ENCODE measurements around the gene SRRM3.
A peak's percentile ranks its signal among the peaks of the same experiment; 100 is the strongest.
"Not testable (repeated sequence)": the region's sequence is repeated elsewhere in the genome, so short reads cannot be mapped to it uniquely, and the experiment has no call there.

Gene SRRM3

DNA sequence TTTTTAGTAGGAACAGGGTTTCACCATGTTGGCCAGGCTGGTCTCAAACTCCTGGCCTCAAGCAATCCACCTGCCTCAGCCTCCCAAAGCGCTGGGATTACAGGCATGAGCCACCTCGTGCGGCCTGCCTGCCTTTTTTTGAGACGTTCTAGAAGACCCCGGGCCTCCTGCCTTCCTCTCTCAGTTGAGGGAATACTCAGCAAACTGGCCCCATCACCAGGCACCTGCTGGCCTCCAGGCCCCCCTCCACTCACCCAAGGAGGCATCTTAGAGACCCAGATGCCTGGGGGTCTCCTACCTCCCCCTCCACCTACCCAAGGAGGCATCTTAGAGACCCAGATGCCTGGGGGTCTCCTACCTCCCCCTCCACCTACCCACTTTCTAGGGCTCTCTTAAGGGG lies 91.2 kb downstream of the SRRM3 start:
- DNase-seq: not testable (repeated sequence)

DNA sequence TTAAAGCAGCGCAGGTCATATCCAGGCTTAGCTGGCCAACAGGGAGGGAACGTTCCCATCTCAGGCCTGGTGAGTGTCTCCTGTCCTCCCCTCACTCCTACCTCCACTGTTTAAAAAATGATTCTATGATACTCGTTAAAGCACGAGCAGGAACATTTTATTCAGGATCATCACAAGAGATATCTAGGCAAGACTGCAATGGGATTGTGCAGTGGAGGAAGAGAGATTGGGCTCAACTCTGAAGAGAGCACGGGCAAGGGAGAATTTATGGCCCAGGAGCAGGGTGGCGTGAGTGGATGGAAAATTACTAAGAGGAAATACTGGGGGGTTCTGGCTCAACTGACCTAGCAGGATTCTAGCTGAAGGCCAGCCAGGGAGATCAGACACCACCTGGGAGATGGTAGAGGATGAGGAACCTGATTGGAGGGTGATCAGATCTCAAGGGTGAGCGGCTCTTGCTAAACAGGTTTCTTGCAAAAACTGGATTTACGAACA lies 91.8 kb downstream of the SRRM3 start:
- DNase-seq: no peak

DNA sequence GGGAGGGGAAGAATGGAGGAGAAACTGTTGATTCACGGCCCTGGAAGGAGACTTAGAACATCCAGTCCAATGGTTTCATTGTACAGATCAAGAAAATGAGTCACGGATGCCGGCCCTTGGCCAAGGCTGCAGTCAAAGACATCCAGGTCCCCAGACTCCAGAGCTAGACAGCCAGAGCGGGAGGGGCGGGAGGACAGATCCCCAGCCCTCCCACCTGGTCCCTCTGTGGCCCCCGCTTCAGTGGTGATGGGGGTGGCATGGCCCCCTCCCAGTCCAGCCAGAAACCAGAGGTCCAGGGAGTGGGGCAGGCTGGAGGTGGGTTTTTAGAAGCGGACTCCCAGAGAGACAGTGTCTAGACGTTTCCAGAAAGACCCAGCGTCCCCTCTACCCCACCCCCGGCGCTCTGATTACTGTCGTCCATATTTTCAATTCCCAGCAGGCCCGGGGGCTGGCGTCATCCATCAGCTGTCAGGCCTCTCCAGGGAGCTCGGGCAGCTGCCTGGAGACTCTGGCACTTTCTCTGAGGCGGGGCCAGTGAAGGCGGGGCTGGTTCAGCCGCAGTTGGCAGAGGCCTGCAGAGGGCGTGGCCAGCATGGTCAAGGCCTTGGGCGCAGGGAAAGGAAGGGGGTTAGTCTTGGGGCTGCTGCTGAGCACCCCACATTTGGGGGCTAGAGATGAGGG lies 92.8 kb downstream of the SRRM3 start:
- peak; percentile 39 for DNase-seq

DNA sequence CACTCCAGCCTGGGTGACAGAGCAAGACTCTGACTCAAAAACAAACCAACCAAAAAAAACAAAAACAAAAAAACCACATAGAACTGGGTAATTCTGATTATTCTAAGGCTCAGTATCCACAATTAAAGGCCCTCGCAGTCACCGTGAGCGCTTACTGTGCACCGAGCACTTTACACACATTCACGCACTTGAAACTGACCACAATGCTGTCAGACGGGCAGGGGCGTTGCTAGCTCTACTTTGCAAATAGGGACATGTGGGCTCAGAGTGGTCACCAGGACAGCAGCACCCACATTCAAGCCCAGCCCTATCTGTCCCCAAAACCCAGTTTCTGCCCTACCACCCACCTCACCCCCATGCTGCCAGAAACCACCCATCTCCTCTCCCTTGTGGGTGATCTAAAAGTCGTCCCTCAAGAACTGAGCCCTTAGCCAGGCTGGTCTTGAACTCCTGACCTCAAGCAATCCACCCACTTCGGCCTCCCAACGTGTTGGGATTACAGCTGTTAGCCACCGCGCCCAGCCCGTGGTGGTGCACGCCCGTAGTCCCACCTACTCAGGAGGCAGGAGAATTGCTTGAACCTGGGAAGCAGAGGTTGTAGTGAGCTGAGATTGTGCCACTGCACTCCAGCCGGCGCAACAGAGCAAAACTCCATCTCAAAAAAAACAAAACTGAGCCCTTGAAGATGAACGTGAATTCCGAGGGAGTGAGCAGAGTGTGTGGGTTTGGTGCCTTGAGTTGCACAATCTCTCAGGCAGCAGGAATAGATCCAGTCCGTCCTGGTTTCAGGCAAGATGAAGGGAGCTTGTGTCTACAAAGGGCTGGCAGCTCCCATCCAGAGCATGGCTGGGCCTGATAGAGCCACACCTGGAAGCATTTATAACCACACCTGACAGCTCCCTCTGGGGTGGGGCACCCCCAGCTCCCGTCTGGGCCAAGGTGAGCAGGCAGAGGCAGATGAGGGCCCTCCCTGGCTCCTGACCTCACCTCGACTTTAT lies 95.3 kb downstream of the SRRM3 start:
- DNase-seq: no peak

DNA sequence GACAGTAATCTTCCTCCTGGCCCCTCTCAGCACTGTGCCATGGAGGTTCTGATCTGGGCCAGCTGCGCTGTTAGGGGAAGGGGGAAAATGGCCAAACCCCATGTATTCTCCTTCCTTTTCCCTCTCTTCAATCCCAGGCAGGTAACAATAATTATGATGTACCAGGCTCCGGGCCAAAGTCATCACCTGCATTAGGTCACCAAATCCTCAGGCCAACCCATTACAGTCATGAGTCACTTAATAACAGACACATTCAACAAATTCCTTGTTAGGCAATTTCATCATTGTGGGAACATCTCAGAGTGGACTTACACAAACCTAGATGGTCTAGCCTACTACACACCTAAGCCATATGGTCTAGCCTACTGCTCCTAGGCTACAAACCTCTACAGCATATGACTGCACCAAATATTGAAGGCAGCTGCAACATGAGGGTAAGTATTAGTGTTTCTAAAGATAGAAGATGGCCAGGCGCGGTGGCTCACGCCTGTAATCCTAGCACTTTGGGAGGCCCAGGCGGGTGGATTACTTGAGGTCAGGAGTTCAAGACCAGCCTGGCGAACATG lies 98.6 kb downstream of the SRRM3 start:
- no peak for DNase-seq

DNA sequence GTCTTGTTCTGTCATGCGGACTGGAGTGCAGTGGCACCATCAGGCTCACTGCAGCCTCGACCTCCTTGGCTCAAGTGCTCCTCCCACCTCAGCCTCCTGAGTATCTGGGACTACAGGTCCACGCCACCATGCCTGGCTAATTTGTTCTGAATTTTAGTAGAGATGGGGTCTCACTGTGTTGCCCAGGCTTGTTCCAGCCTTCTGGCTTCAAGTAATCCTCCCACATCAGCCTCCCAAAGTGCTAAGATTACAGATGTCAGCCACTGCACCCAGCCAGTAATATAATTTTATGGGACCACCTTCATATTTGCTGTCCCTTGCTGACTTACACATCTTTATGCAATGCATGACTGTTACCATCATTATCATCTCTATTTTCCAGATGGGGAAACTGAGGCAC lies 99.3 kb downstream of the SRRM3 start:
- DNase-seq: no peak

DNA sequence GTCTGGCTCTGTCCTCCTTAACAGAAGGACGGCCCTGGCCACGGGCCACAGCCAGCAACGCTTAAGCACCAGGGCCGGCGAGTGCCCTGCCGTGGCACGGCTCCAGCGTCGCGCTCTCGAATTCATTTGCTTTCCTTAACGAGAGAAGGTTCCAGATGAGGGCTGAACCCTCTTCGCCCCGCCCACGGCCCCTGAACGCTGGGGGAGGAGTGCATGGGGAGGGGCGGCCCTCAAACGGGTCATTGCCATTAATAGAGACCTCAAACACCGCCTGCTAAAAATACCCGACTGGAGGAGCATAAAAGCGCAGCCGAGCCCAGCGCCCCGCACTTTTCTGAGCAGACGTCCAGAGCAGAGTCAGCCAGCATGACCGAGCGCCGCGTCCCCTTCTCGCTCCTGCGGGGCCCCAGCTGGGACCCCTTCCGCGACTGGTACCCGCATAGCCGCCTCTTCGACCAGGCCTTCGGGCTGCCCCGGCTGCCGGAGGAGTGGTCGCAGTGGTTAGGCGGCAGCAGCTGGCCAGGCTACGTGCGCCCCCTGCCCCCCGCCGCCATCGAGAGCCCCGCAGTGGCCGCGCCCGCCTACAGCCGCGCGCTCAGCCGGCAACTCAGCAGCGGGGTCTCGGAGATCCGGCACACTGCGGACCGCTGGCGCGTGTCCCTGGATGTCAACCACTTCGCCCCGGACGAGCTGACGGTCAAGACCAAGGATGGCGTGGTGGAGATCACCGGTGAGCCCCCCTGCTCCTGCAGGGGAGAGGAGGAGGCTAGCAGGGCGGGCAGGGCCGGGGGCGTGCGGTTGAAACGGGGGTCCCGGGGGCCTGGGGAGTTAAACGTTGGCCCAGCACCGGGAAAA lies 100.9 kb downstream of the SRRM3 start, which contains the start of gene HSPB1:
TSS of gene HSPB1 (plus strand) at position 327 of the 855 bp plus-strand sequence. CDS start at position 367, 40 bp downstream.
- DNase-seq: peak; percentile 84

DNA sequence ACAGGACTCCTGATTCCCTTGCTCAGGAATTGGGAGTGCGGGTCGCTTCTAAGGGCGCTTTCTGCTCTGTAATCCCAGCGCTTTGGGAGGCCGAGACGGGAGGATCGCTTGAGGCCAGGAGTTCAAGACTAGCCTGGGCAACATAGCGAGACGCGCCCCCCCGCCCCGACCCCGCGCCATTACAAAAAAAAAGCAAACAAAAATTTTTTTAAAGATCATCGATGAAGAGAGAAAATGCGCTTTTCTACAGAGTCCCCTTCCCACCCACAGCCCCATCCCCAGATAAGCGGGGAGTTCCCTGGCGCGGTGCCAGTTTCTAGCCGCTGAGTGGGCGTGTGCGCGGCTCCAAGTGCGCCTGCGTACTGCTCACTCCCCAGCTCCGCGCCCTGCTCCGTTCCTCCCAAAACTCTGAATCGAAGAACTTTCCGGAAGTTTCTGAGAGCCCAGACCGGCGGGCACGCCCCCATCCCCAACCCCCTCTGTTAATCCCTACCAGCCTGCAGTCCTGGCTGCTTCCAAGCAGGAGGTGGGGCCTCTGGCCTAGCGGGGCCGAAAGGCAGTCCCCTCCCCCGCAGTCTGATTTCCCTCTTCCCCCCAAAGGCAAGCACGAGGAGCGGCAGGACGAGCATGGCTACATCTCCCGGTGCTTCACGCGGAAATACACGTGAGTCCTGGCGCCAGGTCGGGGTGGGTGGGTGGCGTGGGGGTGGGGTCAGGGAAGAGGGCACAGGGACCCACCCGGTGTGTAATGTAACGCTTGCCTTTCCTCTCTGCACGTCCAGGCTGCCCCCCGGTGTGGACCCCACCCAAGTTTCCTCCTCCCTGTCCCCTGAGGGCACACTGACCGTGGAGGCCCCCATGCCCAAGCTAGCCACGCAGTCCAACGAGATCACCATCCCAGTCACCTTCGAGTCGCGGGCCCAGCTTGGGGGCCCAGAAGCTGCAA lies 101.8 kb downstream of the SRRM3 start:
- peak; percentile 78 for DNase-seq

DNA sequence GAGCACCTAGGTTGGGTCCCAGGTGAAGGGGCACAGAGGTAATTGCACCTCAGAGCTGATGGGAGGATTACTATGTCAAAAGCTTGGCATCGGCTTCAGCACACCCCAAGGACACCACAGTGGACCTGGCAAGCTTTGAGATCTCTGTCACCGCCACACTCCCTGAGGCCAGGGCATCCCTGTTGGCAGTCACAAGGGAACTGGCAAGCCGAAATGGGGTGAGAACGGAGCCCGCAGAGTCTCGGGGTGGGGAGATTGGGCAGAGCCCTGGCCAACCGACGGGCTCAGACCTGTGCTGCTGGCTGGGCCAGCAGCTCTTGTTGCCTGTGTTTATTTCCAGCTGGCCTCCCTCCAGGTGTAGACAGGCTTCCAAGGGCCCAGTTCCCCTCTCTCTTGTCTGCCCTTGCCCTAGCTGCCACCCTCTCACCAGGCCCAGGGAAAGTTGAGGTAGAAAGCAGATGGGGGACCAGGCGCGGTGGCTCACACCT lies 103.2 kb downstream of the SRRM3 start:
- DNase-seq: no peak

DNA sequence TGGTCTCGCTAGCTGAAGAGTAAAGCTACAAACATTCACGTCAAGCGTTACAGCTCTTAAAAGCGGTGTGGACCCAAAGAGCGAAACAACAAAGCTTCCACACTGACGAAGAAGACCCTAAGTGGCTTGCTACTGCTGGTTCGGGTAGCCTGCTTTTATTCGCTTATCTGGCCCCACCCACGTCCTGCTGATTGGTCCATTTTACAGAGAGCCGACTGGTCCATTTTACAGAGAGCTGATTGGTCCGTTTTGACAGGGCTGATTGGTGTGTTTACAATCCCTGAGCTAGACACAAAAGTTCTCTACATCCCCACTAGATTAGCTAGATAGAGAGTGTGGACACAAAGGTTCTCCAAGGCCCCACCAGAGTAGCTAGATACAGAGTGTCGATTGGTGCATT lies 107.2 kb downstream of the SRRM3 start:
- not testable (repeated sequence) for DNase-seq

DNA sequence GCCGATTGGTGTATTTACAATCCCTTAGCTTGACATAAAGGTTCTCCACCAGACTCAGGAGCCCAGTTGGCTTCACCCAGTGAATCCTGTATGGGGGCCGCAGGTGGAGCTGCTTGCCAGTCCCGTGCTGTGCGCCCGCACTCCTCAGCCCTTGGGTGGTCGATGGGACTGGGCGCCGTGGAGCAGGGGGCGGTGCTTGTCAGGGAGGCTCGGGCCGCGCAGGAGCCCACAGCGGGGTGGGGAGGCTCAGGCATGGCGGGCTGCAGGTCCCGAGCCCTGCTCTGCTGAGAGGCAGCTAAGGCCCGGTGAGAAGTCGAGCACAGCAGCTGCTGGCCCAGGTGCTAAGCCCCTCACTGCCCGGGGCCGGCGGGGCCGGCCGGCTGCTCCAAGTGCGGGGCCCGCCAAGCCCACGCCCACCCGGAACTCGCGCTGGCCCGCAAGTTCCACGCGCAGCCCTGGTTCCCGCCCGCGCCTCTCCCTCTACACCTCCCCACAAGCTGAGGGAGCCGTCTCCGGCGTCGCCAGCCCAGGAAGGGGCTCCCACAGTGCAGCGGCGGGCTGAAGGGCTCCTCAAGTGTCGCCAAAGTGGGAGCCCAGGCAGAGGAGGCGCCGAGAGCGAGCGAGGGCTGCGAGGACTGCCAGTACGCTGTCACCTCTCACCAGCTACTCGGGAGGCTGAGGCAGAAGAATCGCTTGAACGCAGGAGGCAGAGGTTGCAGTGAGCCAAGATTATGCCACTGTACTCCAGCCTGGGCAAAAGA lies 107.8 kb downstream of the SRRM3 start:
- not testable (repeated sequence) for DNase-seq

DNA sequence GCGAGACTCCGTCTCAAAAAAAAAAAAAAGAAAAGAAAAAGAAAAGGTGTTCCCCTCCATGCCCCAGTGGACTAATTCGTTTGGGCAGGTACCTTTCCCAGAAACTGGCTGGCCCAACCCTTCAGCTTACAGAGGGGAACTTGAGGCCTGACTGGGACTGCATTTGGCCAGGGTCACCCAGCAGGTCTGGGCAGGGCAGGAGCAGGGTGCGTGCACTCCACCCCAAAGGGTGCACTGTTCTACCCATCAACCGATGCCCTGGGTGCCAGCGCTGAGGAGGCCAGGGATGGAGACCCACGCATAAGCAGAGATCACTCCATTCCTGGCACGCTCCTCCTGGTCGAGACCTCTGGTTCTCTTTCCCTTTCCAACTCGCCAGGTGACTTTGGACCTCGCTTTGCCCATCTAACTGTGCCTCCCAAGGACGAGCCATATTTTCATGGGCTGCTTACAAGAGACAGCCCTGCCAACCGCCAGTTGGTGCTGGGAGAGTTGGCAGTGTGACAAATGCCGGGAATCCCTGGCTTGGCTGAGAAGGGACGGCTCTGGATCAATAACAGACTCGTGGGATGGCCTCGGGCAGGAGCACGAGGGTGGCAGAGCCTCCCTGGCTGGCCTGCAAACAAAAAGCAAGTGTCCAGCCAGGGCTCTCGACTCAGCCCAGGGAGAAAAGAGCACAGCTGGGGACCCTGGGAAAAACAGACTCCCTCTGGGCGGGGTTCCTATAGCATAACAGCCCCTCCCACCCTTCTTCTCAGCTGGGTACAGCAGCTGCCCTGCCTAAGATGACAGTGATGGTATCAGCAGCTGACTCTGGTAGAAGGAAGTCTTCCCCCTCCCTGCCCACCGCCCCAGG lies 108.6 kb downstream of the SRRM3 start:
- DNase-seq: no peak

DNA sequence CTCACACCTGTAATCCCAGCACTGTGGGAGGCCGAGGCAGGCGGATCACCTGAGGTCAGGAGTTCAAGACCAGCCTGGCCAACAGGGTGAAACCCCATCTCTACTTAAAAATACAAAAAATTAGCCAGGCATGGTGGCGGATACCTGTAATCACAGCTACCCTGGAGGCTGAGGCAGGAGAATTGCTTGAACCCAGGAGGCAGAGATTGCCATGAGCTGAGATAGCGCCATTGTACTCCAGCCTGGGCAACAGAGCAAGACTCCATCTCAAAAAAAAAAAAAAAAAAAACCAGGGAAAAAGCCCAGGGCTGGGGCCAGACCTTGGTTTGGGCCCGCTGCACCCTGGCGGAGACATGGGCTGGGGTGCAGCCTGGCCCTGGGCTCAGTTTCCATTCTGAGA lies 110.1 kb downstream of the SRRM3 start:
- not testable (repeated sequence) for DNase-seq

DNA sequence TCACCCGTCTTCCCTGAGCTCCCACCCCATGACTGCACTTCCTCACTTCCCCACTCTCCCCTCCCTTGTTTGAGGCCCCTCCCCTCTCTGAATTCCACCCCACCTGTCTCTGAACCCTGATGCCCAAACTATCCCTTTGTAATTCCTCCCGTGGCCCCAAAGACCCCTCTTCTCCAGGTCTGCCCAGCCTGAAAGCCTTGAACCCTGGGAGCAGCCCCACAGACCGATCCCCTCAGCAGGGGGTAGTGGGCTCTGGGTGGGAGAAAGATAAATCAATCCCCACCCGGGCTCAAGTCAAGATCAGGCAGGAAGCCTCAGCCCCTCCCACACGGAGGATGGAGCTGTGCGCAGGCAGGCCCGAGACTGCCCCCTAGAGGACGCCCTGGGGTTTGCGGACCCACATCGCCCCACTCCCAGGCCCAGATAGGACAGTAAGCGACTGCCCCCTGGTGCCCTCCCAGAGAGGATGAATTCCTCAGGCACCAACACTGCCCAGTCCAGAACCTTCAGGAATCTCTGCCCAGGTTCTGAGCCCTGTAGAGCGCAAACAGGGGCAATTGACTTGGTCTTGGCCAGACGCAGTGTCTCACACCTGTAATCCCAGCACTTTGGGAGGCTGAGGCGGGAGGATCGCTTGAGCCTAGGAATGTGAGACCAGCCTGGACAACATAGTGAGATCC lies 112.5 kb downstream of the SRRM3 start:
- peak; percentile 95 for DNase-seq

DNA sequence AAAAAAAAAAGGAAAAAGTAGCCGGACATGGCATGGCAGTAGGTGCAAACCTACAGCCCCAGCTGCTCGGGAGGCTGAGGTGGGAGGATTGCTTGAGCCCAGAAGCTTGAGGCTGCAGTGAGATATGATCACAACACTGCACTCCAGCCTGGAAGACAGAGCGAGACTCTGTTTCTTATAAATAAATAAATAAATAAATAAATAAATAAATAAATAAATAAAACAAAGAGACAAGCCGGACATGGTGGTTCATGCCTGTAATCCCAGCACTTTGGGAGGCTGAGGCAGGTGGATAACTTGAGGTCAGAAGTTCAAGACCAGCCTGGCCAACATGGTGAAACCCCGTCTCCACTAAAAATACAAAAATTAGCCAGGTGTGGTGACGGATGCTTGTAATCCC lies 113.0 kb downstream of the SRRM3 start:
- DNase-seq: not testable (repeated sequence)

DNA sequence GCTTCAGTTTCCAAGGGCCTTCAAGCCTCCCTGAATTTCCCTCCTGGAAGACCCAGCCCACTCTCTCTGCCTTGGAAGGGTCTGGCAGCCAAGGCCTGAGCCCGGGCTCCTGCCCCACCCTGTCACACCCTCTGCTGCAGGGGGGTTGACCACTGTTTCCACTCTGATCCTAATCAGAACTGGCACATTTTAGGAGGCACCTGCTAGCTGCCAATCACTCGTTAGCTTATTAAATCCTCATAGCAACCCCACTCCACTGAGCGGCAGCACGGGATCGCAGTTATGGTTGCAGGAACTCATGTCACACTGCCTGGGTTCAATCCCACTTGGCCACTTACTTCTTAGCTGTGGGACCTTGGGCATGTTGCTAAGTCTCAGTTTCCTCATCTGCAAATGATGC lies 113.7 kb downstream of the SRRM3 start:
- no peak for DNase-seq

DNA sequence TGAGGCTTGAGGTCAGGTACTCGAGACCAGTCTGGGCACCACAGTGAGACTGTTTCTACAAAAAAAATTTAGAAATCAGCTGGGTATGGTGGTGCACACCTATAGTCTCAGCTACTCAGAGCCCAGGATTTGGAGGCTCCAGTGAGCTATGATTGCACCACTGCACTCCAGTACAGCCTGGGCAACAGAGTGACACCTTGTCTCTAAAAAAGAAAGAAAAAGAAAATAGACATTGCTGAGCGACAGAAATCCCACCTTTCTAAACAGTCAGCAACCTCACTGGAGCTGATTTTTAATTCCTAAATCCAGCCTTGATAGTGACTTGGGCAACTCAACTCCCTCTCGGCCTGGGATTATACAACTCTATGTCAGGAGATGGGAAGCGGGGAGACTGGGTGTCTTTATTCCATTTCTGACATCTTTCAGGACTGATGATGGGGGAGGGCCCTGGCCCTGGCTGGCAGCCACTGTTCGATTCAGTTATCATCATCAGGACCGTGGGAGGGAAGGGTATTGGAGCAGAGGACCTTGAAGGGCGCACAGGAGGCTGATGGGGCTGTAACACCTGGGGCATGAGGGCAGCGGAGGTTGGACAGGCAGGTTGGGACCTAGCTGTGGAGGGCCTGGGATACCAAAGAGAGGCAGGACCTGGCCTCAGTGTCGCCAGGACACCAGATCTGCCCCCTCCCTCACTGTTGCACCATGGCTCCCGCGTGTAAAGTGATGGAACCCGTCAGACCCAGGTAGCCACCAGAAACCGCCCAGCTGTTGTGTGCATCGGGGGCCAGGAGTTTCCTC lies 115.5 kb downstream of the SRRM3 start:
- DNase-seq: no peak
